Left renal pelvis (tissue), 4 donors: Measurements from ENCODE around the gene TBC1D19. TPM values are rescaled to one million over a fixed set of nuclear protein-coding genes. Genes with fewer than 3 reads are reported as not detected.
A peak's percentile ranks its signal among the peaks of the same experiment; 100 is the strongest.
"Not testable (repeated sequence)": the region's sequence is repeated elsewhere in the genome, so short reads cannot be mapped to it uniquely, and the experiment has no call there.

Source experiments
- DNase-seq, 4 donors: peaks; one replicate each; pipeline ENCODE4 v3.0.0-alpha.2; 2013; ENCODE audit warnings: low read depth in 4 of 4, low spot score in 3 of 4
- polyA plus RNA-seq, 4 donors: library from polyadenylated mRNA; unstranded; fragments of 120-200 nt; gene quantifications; one replicate each; pipeline ENCODE4 v1.2.1, GENCODE V29; 2013; ENCODE audit not compliant: insufficient read length in 4 of 4

The TBC1D19 gene
- polyA plus RNA-seq: 10 to 100 TPM; 16.4 to 22.6 (median 19.9) TPM

- peak; percentile 78 to 83 (median 79) for DNase-seq
Measured at GRCh38 chr4:26583865-26584652, at the start of gene TBC1D19. TSS of gene TBC1D19 (plus strand) at chr4:26584084. CDS start at chr4:26584194, 110 bp downstream.

- DNase-seq: peak in 1 of 4 donors; percentile 14
Measured at GRCh38 chr4:26542991-26543390, 40.9 kb upstream of the TBC1D19 start.

GRCh38 chr4:26544421-26544820 lies 39.5 kb upstream of the TBC1D19 start:
- DNase-seq: no peak

- not testable (repeated sequence) for DNase-seq
Measured at GRCh38 chr4:26548379-26548778, 35.5 kb upstream of the TBC1D19 start.

GRCh38 chr4:26557164-26557563 lies 26.7 kb upstream of the TBC1D19 start:
- DNase-seq: no peak

- no peak for DNase-seq
Measured at GRCh38 chr4:26558166-26558895, 25.6 kb upstream of the TBC1D19 start.

- no peak for DNase-seq
Measured at GRCh38 chr4:26566133-26566532, 17.8 kb upstream of the TBC1D19 start.

- no peak for DNase-seq
Measured at GRCh38 chr4:26568446-26568994, 15.4 kb upstream of the TBC1D19 start.

GRCh38 chr4:26570596-26570995 lies 13.3 kb upstream of the TBC1D19 start:
- no peak for DNase-seq

GRCh38 chr4:26573389-26573794 lies 10.5 kb upstream of the TBC1D19 start:
- DNase-seq: no peak

- no peak for DNase-seq
Measured at GRCh38 chr4:26574563-26574962, 9.3 kb upstream of the TBC1D19 start.

- DNase-seq: no peak
Measured at GRCh38 chr4:26576231-26576739, 7.6 kb upstream of the TBC1D19 start.

- DNase-seq: no peak
Measured at GRCh38 chr4:26577066-26577465, 6.8 kb upstream of the TBC1D19 start.

GRCh38 chr4:26579169-26579568 lies 4.7 kb upstream of the TBC1D19 start:
- DNase-seq: no peak

GRCh38 chr4:26581341-26581740 lies 2.5 kb upstream of the TBC1D19 start:
- DNase-seq: not testable (repeated sequence)

GRCh38 chr4:26583538-26583864 lies 383 bp upstream of the TBC1D19 start:
- peak in 2 of 4 donors; percentile 21 to 46 for DNase-seq

GRCh38 chr4:26584725-26585124 lies 841 bp downstream of the TBC1D19 start:
- no peak for DNase-seq

- DNase-seq: no peak
Measured at GRCh38 chr4:26589705-26590104, 5.8 kb downstream of the TBC1D19 start.

GRCh38 chr4:26590639-26591038 lies 6.8 kb downstream of the TBC1D19 start:
- no peak for DNase-seq

- DNase-seq: not testable (repeated sequence)
Measured at GRCh38 chr4:26593557-26593956, 9.7 kb downstream of the TBC1D19 start.

GRCh38 chr4:26594371-26594770 lies 10.5 kb downstream of the TBC1D19 start:
- no peak for DNase-seq
